IPS-NIHi7 (cell line): ENCODE measurements around the gene AMN1.
"Not testable (repeated sequence)": the region's sequence is repeated elsewhere in the genome, so short reads cannot be mapped to it uniquely, and the experiment has no call there.

Experiments used
- DNase-seq: peaks from one replicate; pipeline ENCODE4 v3.0.0; 2012; ENCODE audit warnings: mixed read lengths; ENCODE audit errors: extremely low spot score

The AMN1 gene

DNA sequence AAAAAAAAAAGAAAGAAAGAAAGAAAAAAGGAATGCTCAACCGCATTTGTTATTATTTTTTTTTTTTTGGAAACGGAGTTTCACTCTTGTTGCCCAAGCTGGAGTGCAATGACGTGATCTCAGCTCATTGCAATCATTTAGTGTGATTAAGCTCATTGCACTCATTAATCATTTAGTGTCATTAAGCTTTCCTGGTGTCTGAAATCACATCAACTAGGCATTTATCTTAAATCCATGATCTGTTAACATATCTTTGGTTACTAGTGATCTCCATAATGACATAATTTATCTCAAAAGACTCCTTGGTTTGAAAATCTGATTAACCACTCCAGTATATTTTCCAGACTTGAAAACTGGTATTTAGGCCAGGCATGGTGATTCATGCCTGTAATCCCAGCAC lies 43.0 kb downstream of the AMN1 start:
- DNase-seq, result no peak

DNA sequence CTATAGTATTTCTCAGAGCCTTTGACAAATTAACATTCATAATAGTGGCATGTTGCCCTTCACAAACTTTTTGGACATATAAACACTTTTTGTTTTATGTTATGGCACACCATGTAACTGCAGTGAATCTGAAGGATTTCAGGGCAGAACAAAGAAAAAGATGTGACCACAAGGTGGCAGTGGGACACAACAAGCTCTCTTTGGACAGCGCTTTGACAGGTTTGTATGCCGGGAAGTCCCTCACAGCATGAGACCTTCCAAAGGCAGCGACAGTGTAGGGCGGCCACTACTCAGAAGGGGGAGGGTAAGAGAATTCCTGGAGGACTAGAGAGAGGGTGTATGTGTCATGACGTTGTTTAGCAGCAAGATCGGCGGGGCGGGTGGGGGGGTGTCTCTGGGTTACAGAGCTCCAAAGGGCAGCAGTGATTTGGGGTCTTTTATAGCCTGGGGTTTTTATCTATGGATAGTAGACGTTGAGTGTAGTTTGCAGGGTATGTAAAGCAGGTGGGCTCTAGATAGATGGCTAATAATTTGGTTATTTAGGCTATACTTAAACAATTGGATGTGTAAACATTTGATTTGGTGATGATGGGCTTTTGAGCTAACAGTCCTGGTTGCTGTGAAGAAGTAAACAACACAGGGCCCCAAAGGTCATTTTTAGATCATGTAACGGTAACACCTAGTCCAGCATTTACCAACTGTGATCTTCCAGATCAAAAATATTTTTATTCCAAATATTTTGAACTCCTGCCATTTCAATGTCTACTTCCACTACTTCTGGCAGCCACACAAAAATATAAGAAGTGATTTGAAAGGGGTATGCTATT lies 46.5 kb downstream of the AMN1 start:
- DNase-seq, result peak; percentile 82

DNA sequence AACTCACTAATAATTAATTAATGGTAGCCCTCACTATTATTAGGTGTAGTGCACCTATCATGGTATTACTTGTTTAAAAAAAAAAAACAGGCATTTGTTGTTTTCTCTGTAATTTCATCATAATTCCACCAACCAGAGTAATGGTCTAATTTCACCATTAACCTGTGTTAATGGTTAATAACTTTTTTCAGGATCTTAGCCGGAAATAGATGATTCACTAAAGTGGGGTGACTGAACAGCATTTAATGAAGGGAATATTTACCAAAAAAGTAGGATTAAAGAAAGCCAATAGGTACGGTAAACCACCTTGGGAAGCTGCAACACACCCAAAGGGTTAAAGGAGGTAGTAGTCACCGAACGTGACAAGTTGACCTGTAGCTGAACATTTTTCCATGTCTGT lies 56.3 kb downstream of the AMN1 start:
- DNase-seq, result no peak

DNA sequence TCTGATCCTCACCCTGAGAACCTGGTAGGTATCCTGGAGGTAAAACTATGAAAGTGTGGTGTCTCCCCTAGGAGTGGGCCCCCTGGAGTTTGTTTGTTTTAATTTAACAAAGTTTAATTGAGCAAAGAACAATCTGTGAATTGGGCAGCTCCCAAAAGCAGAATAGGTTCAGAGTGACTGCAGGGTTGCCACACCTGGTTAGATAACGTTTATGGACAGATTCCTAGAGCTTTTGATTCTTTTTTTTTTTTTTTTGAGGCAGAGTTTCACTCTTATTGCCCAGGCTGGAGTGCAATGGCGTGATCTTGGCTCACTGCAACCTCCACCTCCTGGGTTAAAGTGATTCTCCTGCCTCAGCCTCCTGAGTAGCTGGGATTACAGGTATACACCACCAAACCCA lies 59.2 kb downstream of the AMN1 start:
- not testable (repeated sequence) for DNase-seq

DNA sequence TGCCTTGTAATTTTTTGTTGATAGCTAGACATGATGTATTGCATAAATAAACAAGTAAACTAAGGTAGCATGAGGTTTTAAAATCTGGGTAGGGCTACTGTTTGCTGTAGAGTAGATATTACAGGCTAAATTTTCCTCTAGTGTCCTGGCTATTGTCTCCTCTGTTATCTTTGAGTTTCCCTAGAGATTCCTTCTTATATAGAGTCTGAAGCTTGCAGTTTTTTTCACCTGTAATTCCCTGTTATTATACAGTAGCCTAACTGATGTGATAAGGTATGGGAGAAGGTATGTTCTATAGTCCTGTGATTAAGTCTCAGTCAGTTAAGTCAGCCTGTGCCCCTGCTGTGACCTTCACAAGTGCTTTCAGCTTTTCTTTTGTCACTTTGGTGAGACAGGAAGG lies 59.8 kb downstream of the AMN1 start:
- DNase-seq, result no peak

DNA sequence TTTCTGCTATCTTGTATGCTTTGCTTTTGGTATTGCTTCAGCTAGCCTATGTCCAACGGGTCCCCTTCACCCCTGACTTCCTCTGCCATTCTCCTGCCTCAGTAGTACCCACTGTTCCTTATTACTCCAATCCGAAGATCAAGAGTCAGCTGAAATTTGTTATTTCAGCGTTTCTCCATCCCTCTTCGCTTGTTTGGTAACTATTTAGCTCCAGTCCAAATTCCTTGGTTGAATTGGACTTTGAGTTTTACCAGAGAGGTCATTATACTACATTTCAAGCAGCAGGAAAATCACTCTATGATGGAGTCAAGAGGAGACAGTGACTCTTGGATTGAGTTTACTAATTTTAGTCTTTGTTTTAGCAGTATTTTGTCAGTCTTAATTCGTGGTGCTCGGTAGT lies 64.8 kb downstream of the AMN1 start:
- no peak for DNase-seq

DNA sequence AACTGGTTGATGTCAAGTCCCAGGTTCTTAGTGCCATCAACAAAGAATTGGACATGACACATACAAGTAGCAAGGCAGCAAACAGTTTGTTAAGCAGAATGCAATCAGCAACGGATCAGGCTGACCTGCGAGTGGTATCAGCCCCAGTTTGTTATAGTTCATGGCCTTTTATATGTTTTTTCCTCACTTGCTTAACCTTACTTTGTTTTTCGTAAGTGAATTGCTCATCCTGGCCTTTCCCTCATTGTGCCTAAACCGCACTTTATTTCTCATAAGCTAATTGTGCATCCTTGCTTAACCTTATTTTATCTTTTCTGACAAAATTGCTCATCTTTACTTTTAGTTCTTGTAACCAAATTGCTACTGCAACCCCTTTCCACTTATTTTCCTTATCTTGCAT lies 65.2 kb downstream of the AMN1 start:
- no peak for DNase-seq

DNA sequence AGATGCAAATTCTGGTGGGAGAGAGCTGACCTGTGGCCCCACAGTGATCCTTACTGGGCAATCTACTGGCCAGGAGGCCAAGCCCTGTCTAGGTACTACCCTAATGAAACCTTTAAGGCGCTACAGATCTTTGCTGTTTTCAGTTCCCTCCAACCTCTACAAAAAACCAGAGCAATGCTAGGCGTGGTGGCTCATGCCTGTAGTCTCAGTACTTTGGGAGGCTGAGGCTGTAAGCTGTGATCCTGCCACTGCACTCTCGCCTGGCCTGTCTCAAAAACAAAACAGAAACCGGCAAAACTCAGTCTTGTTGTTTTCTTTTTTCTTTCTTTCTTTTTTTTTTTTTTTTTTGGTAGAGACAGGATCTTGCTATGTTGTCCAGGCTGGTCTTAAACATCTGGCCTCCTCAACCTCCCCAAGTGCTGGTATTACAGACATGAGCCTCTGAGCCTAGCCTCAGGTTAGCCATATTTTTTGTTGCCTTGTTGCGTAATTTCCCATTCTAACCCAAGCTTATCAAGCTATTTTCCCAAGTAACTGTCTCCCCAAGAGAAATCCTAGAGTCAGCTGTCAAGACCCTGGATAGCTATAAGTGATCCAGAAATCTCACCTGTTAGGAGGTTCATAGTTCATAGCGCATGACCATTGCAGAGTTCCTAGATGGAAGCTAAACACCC lies 66.5 kb downstream of the AMN1 start:
- no peak for DNase-seq

DNA sequence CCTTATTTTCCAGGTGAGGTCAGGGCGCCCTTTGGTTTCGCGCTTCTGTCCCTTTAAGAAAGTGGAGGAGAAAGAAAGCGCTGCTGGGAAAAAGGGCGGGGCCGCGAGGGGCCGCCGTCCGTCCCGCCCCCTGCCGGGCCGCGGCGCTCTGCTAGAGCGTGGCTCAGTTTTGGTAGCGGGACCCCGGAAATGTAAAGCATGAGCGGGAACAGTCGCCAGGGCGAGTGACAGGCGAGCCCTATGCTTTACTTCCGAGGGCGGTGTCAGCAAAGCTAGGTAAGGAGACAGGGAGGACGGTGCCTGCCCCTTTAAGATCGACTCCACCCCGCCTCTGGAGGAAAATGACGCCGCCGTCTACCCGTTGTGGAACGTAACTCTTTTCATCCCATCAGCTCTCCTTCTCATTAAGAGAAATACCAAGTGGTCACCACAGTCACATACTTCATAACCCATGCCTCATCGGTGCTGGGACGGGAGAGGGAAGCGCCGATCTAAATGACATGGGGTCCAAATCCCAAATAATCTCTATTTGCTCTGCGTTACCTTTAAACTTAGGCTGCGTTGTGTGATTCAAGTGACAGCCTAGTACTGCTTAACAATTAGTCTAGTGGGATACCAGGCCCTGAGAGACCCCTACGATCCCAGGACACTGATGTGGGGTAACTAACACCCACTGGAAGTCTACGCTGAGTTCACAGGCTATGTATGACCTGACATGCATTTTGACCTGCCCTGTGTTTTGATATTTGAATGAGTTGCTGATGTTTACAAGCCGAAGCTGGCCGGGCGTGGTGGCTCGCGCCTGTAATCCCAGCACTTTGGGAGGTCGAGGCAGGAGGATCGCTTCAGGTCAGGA lies 69.5 kb downstream of the AMN1 start, which contains the start of gene ETFBKMT:
ETFBKMT (plus strand) TSS at position 602 of the 856 bp plus-strand sequence. CDS start 2,266 bp downstream, outside the sequence.
- peak; percentile 85 for DNase-seq

DNA sequence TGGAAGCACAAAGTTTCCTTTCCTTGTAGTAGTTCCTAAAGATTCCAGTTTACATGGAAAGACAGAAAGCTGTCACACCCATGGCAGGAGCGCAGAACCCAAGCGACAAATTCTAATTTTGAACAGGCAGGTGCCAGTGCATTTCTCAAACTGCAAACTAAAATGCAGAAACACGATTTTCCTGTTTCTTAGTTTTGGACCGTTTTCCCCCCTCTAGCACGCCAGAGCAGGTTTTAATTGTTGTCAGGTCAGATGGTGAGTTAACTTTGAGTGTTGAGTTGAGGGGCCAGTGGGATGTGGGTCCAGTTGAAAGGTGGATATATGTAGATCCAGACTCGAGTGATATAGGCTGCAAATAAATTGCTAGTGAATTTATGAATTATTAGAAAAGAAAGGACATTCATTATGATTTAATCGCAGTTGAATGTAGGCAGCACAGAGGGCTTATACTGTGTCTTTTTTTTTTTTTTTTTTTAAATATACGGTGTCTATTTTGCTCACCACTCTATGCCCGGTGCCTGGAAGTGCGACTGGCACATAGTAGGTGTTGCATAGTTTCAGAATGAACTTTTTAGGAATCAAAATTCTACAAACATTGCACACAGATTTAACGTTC lies 70.2 kb downstream of the AMN1 start:
- DNase-seq, result no peak

DNA sequence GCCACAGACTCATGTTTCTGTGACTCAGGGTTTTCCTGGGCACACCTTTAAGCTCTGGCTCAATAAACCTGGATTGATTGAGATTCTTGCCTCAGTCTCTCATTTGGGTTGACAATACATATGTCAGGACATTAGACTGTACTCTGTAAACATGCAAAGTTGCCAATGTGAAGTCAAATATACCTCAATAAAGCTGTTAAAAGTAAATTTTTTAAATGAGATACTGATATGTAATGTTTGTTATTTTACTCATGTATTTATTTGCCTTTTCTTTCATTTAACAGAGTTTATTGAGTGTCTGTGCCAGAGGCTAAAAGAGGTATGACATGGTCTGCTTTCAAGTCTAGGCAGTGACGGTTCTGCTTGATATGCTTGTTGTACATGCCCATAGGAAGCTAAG lies 73.0 kb downstream of the AMN1 start:
- DNase-seq, result no peak

DNA sequence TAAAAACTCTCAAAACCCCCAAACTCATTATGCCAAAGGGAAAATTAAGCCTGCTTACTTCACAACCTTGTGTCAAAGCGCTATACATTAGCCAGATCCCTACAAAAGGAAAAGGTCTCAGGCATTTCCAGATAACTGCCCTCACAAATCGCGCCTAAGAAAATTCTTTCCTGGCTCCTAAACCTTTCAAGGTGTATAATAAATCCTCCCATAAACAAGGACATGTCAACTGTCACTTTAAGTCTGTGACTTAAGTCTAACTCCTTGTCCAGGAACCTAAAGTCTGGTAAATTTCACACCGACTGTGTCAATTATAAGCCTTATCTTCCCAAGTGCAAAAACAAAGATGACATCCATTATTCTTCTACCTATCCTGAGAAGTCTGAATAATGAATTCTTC lies 73.6 kb downstream of the AMN1 start:
- no peak for DNase-seq

DNA sequence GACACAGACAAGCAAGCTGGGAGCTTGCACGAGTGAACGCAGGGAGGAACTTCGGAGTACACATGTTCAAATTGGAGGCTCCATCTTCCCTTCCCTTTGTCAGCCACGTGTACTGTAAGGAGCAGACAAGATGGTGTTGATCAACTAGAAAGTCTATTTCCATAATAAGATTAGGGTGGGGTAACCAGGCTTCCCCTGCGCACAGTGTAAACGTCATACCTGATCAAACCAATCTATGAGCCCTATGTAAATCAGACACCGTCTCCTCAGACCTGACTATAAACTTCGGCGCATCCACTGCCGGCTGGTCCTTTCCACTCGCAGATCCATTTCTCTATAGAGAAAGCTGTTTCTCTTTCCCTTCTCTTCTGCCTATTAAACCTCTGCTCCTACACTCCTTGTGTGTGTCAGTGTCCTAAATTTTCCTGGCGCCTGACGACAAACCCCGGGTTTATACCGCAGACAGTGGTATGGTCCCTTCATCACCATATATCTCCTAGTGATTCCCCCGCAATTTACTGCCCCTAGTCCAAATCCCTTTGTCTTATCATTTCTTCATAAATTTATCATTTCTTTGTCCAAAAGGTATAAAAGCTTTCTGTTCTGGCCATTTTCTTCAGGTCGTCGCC lies 76.8 kb downstream of the AMN1 start:
- DNase-seq, result no peak

DNA sequence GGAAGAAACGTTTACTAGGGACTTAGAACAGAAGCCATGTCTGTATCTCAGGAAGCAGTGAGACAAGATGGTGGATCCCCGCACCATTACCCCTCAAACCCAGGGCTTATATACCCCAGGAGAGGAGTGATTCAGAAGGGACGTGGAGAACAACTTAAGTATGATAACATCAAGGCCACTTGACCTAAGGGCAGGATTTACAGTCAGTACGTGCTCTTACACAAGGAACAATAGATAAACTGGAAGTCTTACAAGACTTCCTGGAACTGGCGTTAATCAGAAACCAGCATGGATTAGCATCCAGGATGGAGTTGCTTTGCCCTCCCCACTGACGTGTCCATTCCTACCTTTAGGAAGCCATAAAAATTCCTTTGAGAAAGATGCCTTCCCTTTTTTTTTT lies 77.9 kb downstream of the AMN1 start:
- no peak for DNase-seq

DNA sequence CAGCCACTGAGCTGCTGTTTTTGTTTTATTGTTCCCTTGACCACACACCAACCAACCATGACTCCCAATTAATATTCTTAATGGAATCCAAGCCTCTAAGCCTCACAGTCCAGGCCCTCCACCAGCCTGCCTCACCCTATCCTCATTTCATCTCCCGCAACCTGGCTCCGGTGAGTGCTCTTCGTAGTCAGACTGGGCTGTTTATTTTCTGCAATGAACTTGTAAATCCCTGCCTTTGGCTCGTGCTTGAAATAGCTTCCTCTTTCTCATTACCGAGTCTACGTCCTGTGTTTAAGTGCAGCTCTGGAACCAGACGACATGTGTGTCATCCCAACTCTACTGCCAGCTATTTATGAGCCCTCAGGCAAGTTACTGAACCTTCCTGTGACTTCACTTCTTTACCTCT lies 81.7 kb downstream of the AMN1 start:
- no peak for DNase-seq

DNA sequence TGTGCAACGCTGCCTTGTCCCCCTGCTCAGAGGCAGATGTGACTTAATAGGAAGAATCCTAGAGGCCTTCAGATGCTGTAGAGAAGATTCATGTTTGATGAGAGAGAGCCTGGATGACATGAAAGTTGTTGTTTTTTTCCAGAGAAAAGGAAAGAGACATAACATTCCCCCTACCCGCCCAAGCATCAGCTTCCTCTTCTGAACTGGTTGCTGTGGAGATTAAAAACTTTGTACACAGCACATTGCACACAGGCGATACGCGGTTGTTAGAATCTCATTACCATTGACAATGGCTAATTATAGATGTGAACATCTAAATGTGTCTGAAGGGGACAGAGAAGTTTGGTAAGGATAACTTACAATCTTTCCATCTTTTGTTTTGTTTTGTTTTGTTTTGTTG lies 82.9 kb downstream of the AMN1 start:
- DNase-seq, result no peak

DNA sequence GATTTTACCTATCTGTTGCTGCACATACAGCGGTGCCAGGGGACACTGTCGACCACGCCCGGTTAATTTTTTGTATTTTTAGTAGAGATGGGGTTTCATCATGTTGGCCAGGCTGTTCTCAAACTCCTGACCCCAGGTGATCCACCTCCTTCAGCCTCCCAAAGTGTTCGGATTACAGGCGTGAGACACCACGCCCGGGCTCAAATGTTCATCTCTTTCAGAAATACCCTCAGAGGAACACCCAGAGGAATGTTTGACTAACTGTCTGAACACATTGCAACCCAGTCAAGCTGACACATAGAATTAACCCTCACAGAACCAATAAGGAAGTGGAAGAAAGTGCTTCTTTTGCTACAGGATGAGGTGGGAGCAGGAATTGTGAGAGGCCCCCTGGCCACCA lies 84.3 kb downstream of the AMN1 start:
- no peak for DNase-seq

DNA sequence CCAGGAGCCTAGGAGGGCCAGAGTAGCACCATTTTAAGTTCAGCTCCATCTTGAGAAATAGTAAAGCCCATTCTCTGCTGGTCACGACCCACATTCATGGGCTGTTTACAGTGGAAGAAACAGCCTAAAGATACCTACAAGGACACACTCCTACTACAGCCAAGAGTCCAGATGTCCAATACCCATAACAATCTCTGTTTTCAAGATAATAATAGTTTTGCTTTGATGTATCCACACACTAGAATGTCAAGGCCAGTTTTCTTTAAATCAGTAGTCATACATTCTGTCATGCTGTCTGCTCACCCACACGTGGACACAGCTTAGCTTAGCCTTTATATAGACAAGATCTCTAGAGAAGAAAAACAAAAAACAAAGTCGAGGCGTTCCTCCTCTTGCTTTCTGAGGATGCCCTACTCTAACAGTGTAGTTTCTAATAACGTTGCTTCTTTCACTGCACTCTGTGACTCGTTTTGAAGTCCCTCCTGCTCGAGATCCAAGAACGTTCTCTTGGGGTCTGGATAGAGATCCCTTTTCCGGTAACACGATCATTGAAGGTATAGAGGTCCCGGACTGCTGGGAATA lies 87.2 kb downstream of the AMN1 start:
- no peak for DNase-seq

DNA sequence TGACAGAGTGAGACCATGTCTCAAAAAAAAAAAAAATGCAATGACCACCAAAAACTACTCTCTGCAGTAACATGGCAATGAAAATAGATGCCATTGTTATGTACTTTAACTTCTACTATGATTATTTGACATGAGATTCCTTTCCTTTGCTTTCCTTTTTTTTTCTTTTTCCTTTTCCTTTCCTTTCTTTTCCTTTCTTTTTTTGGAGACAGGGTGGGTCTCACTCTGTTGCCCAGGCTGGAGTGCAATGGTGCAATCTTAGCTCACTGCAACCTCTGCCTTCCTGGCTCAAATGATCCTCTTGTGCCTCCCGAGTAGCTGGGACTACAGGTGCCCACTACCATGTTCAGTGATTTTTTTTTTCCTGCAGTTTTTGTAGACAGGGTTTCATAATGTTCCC lies 94.2 kb downstream of the AMN1 start:
- DNase-seq, result no peak

DNA sequence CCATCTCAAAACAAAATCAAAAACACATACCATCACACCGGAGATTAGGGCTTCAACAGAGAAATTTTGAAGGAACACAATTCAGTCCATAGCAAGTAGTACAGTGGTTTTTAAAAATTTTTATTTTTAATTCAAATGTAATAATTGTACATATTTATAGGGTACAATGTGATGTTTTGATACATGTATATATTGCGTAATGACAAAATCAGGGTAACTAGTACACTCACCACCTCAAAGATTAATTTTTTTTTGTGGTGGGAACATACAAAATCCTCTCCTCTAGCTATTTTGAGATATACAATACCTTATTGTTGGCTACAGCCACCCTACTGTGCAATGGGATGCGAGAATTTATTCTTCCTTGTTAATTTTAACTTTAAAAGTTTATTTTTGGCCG lies 95.4 kb downstream of the AMN1 start:
- DNase-seq, result no peak

DNA sequence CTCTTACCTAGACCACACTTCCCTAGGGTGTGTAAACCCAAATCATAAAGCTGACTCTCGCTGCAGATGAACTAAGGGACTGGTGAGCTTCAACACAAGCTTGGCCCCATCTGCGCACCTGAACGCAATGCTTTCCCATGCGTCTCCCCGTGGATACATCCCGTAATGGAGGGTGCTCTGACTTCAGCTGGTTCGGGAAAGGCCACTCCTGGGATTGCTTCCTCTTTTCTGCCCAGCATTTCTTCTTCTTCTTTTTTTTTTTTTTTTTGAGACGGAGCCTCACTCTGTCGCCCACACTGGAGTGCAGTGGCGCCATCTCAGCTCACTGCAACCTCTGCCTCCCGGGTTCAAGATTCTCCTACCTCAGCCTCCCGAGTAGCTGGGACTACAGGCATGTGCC lies 97.0 kb downstream of the AMN1 start:
- DNase-seq, result no peak
